Heart left ventricle (tissue), 13 donors: ENCODE measurements around the gene NAA80.

Experiments
- CTCF ChIP-seq, 12 donors: fragments of 200-600 bp; sonication (generic) in 4 of 12; IDR thresholded peaks; one replicate each; pipeline versions ENCODE4 v1.5.0 to v1.8.0; 2018 to 2022; ENCODE audit warnings: antibody characterized with exemption in 12 of 12, mild to moderate bottlenecking in 5 of 12
- POLR2A ChIP-seq, 2 donors: fragments of 450-650 bp; IDR thresholded peaks; one replicate each; pipeline ENCODE4 v1.6.1; 2017; ENCODE audit warnings: antibody characterized with exemption in 2 of 2, mild to moderate bottlenecking in 2 of 2, moderate library complexity in 2 of 2
- donor health status: ischemic (EF 13 %, LVEDD 7.1; RV severe dilation, severe dysfunction).
- donor health status: DM: no; HTN: yes; CAD: no.
- donor health status: DM: no; HTN: no; CAD: no.
- donor health status: ischemic (EF 25% LVEDD 6.9; RV normal size, moderate dysfunction).
- donor health status: ischemic (EF 25% LVEDD 5.7; RV mildly dilated, moderate dysfunction).
- donor health status: ischemic (EF 35%, LVEDD 5.7; RV mildly dilated, moderate dysfunction).
- donor health status: nonischemic (EF 11% LVEDD 7.7; RV severe dilation, severe dysfunction).
- donor health status: DM: yes; HTN: yes; CAD: no.
- donor health status: PGD.
- donor health status: ischemic (EF 29% LVEDD 5.4; RV normal size, mild dysfunction).
- donor health status: nonischemic (EF 23%, LVEDD 6.1; RV moderate dilation, normal function).

- no peak for TF ChIP-seq CTCF (IDR thresholded peaks at IDR 0.05)
- no peak for TF ChIP-seq POLR2A (IDR thresholded peaks at IDR 0.05)
Measured at GRCh38 chr3:50339485-50340146, 40.4 kb upstream of the NAA80 start.
